Activated CD8-positive, alpha-beta T cell treated with anti-CD3 and anti-CD28 coated beads for 36 hours (primary cell): ENCODE data around the gene EBF3. TPM values are rescaled to one million over a fixed set of nuclear protein-coding genes. Genes with fewer than 3 reads are reported as not detected.

Source experiments
- ATAC-seq: fragments of 200-7000 bp; cut with Tn5 transposase; one replicate; pipeline ENCODE4 v1.10.0; 2021; ENCODE audit warnings: mild to moderate bottlenecking, moderate library complexity
- CTCF ChIA-PET: fragments of 350-600 bp; sonication (Branson Sonifier 250); formaldehyde crosslinking; loops from one replicate; lab custom pipeline; 2021; ENCODE audit warnings: antibody characterized with exemption; lab: Charles Lee
- POLR2A ChIA-PET: fragments of 350-600 bp; sonication (Branson Sonifier 250); formaldehyde crosslinking; loops from one replicate; lab custom pipeline; 2021; ENCODE audit warnings: antibody characterized with exemption; lab: Charles Lee
- DNase-seq: peaks from one replicate; pipeline ENCODE4 v3.0.0-alpha.2; 2020
- H3K27ac Mint-ChIP-seq: one replicate; pipeline ENCODE4 v1.8.0; 2021; ENCODE audit warnings: mild to moderate bottlenecking, mixed read lengths
- H3K27me3 Mint-ChIP-seq: one replicate; pipeline ENCODE4 v1.8.0; 2021; ENCODE audit warnings: mixed read lengths
- H3K36me3 Mint-ChIP-seq: one replicate; pipeline ENCODE4 v1.8.0; 2021; ENCODE audit warnings: low read depth, mixed read lengths
- H3K4me1 Mint-ChIP-seq: one replicate; pipeline ENCODE4 v1.8.0; 2021; ENCODE audit warnings: low read depth, mixed read lengths
- H3K4me3 Mint-ChIP-seq: one replicate; pipeline ENCODE4 v1.8.0; 2021; ENCODE audit warnings: mild to moderate bottlenecking, moderate library complexity, mixed read lengths
- H3K9me3 Mint-ChIP-seq: one replicate; pipeline ENCODE4 v1.8.0; 2021; ENCODE audit warnings: mixed read lengths
- intact Hi-C: fragments of 100-400 bp; cut with micrococcal nuclease; formaldehyde crosslinking; loops from one replicate; pipeline ENCODE4 v1.10.0; 2022
- total RNA-seq, 2 experiments: library from RNA; stranded (reverse); gene quantifications; one replicate each; pipeline ENCODE4 v1.2.3, GENCODE V29; 2021
- TF ChIP-seq, protein P1 (sequence below): fragments of 200-600 bp; IDR thresholded peaks from one replicate; pipeline ENCODE4 v1.8.0; 2022; ENCODE audit warnings: antibody characterized with exemption, mild to moderate bottlenecking

EBF3 gene
- total RNA-seq, 2 experiments from 2014 or later, result not detected

DNA sequence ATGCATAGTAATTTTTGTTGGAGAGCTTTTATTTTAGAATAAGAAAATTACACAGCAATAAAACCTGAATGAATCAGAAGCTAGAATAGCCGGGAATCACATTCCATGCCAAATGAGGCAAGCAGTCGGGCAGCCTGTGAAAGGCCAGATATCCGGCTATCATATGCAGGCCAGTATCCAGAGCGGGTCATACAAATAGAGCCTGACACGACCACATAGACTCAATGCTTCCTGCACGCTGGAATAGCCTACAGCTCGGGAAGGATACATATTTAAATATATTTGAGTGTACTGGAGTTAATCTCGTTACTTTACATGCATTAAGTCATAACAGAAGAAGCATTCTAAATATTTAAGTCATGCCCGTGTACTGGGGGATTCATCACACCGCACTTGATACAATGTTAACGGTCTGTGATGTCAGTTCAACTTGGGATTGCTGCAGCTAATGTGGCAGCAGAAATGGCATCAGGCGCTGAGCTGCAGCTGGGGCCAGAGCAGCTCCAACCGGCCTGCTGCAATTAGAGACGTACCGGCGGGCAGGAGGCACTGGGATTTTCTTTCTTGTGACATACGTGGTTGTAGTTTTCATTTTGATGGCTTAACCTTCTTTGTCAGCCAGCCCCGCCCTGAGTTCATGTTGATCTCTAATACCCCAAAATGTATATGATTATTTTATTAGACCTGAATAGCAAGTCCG, 112.0 kb downstream of the EBF3 start:
- Mint-ChIP-seq H3K9me3 (peaks cover 2% of the 10 kb centered on the region), H3K36me3 (no peaks in the 10 kb centered on the region), H3K4me1 (no peaks in the 10 kb centered on the region), H3K27ac (no peak overlapping the region), H3K27me3 (no peaks in the 10 kb centered on the region), H3K4me3 (no peak overlapping the region)
- TF ChIP-seq, protein P1, sequence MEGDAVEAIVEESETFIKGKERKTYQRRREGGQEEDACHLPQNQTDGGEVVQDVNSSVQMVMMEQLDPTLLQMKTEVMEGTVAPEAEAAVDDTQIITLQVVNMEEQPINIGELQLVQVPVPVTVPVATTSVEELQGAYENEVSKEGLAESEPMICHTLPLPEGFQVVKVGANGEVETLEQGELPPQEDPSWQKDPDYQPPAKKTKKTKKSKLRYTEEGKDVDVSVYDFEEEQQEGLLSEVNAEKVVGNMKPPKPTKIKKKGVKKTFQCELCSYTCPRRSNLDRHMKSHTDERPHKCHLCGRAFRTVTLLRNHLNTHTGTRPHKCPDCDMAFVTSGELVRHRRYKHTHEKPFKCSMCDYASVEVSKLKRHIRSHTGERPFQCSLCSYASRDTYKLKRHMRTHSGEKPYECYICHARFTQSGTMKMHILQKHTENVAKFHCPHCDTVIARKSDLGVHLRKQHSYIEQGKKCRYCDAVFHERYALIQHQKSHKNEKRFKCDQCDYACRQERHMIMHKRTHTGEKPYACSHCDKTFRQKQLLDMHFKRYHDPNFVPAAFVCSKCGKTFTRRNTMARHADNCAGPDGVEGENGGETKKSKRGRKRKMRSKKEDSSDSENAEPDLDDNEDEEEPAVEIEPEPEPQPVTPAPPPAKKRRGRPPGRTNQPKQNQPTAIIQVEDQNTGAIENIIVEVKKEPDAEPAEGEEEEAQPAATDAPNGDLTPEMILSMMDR, result no peak
- ChIA-PET CTCF (no interaction called here), POLR2A (no interaction called here)
- no peak for DNase-seq
- ATAC-seq, result no peak
- intact Hi-C loops, result no loop called here

DNA sequence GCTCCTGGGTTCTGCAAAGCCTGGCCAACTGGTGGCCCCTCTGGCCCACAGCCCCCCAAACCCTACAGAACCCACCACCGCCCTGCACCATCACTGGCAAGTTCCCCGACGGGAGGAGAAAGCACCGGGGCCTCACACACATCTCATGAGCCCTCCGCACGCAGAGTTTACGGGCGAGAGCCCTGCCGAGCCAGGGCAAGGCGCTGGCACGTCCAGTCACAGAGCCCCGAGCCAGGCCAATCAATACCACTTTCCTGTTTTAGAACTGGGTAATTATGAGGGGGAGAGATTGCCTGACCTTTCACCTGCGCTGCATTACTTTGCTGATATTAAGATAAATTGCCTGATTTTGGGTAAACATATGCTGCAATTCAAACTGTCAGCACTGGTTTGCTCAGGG, 113.3 kb downstream of the EBF3 start:
- Mint-ChIP-seq H3K9me3 (no peaks in the 10 kb centered on the region), H3K4me3 (no peak overlapping the region), H3K36me3 (no peaks in the 10 kb centered on the region), H3K27ac (no peak overlapping the region), H3K4me1 (no peaks in the 10 kb centered on the region), H3K27me3 (no peaks in the 10 kb centered on the region)
- TF ChIP-seq, protein P1, result no peak
- intact Hi-C loops, result no loop called here
- CTCF ChIA-PET, result no interaction called here
- DNase-seq (no peak), ATAC-seq (no peak)
- POLR2A ChIA-PET, result no interaction called here

DNA sequence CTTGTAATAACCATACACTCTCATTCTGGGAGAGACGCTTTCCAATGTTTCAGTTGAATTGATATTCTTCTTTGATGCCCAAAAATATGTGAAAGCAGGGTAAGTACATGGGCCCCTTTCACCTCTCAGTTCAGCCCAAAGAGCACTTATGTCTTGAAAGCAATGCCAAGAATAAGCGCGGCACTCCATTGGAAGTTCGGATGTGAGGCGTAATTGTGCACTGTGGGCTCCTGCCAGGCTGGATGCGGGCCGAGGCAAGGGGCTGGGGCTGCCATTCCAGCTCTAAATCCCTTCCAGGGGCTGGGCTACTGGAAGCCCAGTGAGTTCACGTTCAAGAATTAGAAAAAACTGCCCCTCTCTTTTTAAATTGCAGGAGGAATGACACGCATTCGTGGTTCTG, 113.8 kb downstream of the EBF3 start:
- Mint-ChIP-seq H3K36me3 (no peaks in the 10 kb centered on the region), H3K27ac (no peak overlapping the region), H3K4me3 (no peak overlapping the region), H3K4me1 (no peaks in the 10 kb centered on the region), H3K9me3 (no peaks in the 10 kb centered on the region), H3K27me3 (no peaks in the 10 kb centered on the region)
- DNase-seq (no peak), ATAC-seq (no peak)
- ChIA-PET CTCF (no interaction called here), POLR2A (no interaction called here)
- TF ChIP-seq, protein P1, result no peak
- intact Hi-C loops, result no loop called here

DNA sequence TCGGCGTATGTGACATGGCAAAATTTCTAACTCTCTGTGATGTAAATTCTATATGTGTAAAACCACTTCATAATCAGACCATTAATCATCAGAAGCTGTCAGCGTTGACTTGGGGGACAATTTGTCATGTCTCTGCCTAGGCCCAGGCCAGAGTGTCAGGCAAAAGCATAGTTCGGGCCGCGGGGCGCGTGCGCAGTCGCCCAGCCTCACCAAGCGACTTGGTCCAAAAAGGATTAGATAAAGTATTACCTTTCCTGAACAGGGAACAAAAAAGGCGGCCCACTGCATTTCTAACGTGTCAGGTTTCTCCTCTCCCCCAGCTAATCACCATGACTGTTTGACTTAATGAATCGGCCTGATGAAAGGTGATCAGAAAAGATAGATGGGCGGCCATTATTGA, 114.2 kb downstream of the EBF3 start:
- DNase-seq (no peak), ATAC-seq (no peak)
- H3K4me3 Mint-ChIP-seq, result no peak overlapping the region
- H3K27me3 Mint-ChIP-seq, result no peaks in the 10 kb centered on the region
- H3K27ac Mint-ChIP-seq, result no peak overlapping the region
- POLR2A ChIA-PET, result no interaction called here
- H3K4me1 Mint-ChIP-seq, result no peaks in the 10 kb centered on the region
- no peaks in the 10 kb centered on the region for H3K36me3 Mint-ChIP-seq
- H3K9me3 Mint-ChIP-seq, result no peaks in the 10 kb centered on the region
- TF ChIP-seq, protein P1, result no peak
- intact Hi-C loops, result no loop called here
- CTCF ChIA-PET, result no interaction called here

DNA sequence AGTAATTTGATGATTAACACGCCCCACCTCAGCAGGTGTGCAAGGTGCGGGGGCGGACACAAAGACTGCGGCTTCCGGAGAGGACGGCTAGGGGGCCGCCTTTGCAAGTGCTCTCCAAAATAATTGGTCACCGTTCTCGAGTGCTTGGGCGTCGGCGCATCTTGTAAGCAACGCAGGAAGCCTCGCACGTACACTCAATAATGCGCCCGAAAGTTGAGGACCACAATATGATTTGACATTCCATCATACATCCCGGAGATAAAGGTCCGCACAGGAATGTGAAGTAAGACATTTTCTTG, 114.7 kb downstream of the EBF3 start:
- no peaks in the 10 kb centered on the region for H3K27me3 Mint-ChIP-seq
- CTCF ChIA-PET, result no interaction called here
- ATAC-seq, result no peak
- POLR2A ChIA-PET, result no interaction called here
- H3K27ac Mint-ChIP-seq, result no peak overlapping the region
- intact Hi-C loops, result no loop called here
- no peaks in the 10 kb centered on the region for H3K36me3 Mint-ChIP-seq
- no peaks in the 10 kb centered on the region for H3K9me3 Mint-ChIP-seq
- H3K4me1 Mint-ChIP-seq, result no peaks in the 10 kb centered on the region
- no peak overlapping the region for H3K4me3 Mint-ChIP-seq
- TF ChIP-seq, protein P1, result no peak
- DNase-seq, result no peak
